H9 (cell line): ENCODE results near the gene FAM174C. TPM values are rescaled to one million over a fixed set of nuclear protein-coding genes. Genes with fewer than 3 reads are reported as not detected.

Source experiments
- DNase-seq: peaks from one replicate; pipeline ENCODE4 v3.0.0-alpha.2; 2017
- H2AFZ ChIP-seq: one replicate; pipeline ENCODE4 v1.6.1; 2013; ENCODE audit warnings: mild to moderate bottlenecking, low read length, control low read depth, moderate library complexity
- H2AK5ac ChIP-seq: 2 replicates; pipeline ENCODE4 v1.6.1; 2013; ENCODE audit warnings: low read length, control low read depth, mixed read lengths; ENCODE audit not compliant: insufficient read length
- H2BK120ac ChIP-seq: one replicate; pipeline ENCODE4 v1.6.1; 2013; ENCODE audit warnings: low read depth, mild to moderate bottlenecking, low read length, control low read depth, inconsistent platforms; ENCODE audit not compliant: poor library complexity, severe bottlenecking
- H2BK12ac ChIP-seq: 2 replicates; pipeline ENCODE4 v1.6.1; 2013; ENCODE audit warnings: low read length, control low read depth, mixed read lengths, low read depth; ENCODE audit not compliant: insufficient read length
- H2BK15ac ChIP-seq: 2 replicates; pipeline ENCODE4 v1.6.1; 2013; ENCODE audit warnings: low read depth, low read length, control low read depth
- H2BK20ac ChIP-seq: one replicate; pipeline ENCODE4 v1.6.1; 2013; ENCODE audit warnings: low read depth, mild to moderate bottlenecking, low read length, control low read depth, inconsistent platforms; ENCODE audit not compliant: poor library complexity, severe bottlenecking
- H2BK5ac ChIP-seq: 2 replicates; pipeline ENCODE4 v1.6.1; 2013; ENCODE audit warnings: low read length, control low read depth, mixed read lengths; ENCODE audit not compliant: insufficient read length
- H3K14ac ChIP-seq: 2 replicates; pipeline ENCODE4 v1.6.1; 2013; ENCODE audit warnings: low read length, control low read depth; ENCODE audit not compliant: insufficient read depth
- H3K18ac ChIP-seq: 2 replicates; pipeline ENCODE4 v1.6.1; 2013; ENCODE audit warnings: low read depth, mild to moderate bottlenecking, mixed read lengths, low read length, control low read depth; ENCODE audit not compliant: insufficient read length
- H3K23ac ChIP-seq: 2 replicates; pipeline ENCODE4 v1.6.1; 2013; ENCODE audit warnings: low read length, control low read depth, mixed read lengths, low read depth; ENCODE audit not compliant: insufficient read length
- H3K23me2 ChIP-seq: 2 replicates; pipeline ENCODE4 v1.6.1; 2013; ENCODE audit warnings: low read depth, mild to moderate bottlenecking, mixed read lengths, low read length, control low read depth; ENCODE audit not compliant: insufficient read length, poor library complexity, severe bottlenecking
- H3K27ac ChIP-seq: 2 replicates; pipeline ENCODE4 v1.5.1; 2013; ENCODE audit warnings: low read length, control low read depth, mixed read lengths, low read depth; ENCODE audit not compliant: insufficient read length
- H3K27me3 ChIP-seq: 2 replicates; pipeline ENCODE4 v1.6.1; 2013; ENCODE audit warnings: low read length, control low read depth, inconsistent platforms; ENCODE audit not compliant: insufficient read depth
- H3K4ac ChIP-seq: 2 replicates; pipeline ENCODE4 v1.6.1; 2013; ENCODE audit warnings: low read depth, mild to moderate bottlenecking, control low read depth, inconsistent platforms, low read length, moderate library complexity
- H3K4me1 ChIP-seq: 2 replicates; pipeline ENCODE4 v1.6.1; 2013; ENCODE audit warnings: low read length, control low read depth, inconsistent platforms; ENCODE audit not compliant: insufficient read depth
- H3K4me2 ChIP-seq: 2 replicates; pipeline ENCODE4 v1.6.1; 2013; ENCODE audit warnings: low read length, control low read depth, mixed read lengths; ENCODE audit not compliant: insufficient read length, insufficient read depth
- H3K56ac ChIP-seq: 2 replicates; pipeline ENCODE4 v1.6.1; 2013; ENCODE audit warnings: low read depth, mild to moderate bottlenecking, mixed read lengths, low read length, control low read depth; ENCODE audit not compliant: insufficient read length
- H3K79me1 ChIP-seq: 2 replicates; pipeline ENCODE4 v1.6.1; 2013; ENCODE audit warnings: low read depth, mild to moderate bottlenecking, moderate library complexity, low read length, control low read depth, inconsistent platforms; ENCODE audit not compliant: insufficient read depth, poor library complexity, severe bottlenecking
- H3K79me2 ChIP-seq: 2 replicates; pipeline ENCODE4 v1.6.1; 2013; ENCODE audit warnings: low read length, control low read depth, inconsistent platforms; ENCODE audit not compliant: insufficient read depth
- H3K9ac ChIP-seq: 2 replicates; pipeline ENCODE4 v1.6.1; 2013; ENCODE audit warnings: low read length, control low read depth, mixed read lengths; ENCODE audit not compliant: insufficient read length; ENCODE audit errors: extremely low read depth
- H3K9me3 ChIP-seq: one replicate; pipeline ENCODE4 v1.6.1; 2013; ENCODE audit warnings: low read depth, low read length, inconsistent platforms; ENCODE audit not compliant: control insufficient read depth
- H3T11ph ChIP-seq: one replicate; pipeline ENCODE4 v1.6.1; 2013; ENCODE audit warnings: mild to moderate bottlenecking, low read length, control low read depth, inconsistent platforms
- H4K20me1 ChIP-seq: one replicate; pipeline ENCODE4 v1.6.1; 2013; ENCODE audit not compliant: control insufficient read depth, insufficient read length, insufficient read depth
- H4K5ac ChIP-seq: 2 replicates; pipeline ENCODE4 v1.6.1; 2013; ENCODE audit warnings: low read depth, mild to moderate bottlenecking, mixed read lengths, low read length, control low read depth; ENCODE audit not compliant: insufficient read length
- H4K8ac ChIP-seq: replicated peaks from 2 replicates; pipeline ENCODE4 v1.6.1; 2013; ENCODE audit warnings: low read length, control low read depth, mixed read lengths, low read depth; ENCODE audit not compliant: insufficient read length
- H4K91ac ChIP-seq: 2 replicates; pipeline ENCODE4 v1.6.1; 2013; ENCODE audit warnings: low read depth, mild to moderate bottlenecking, moderate library complexity, mixed read lengths, low read length, control low read depth; ENCODE audit not compliant: insufficient read length
- H3K27ac Mint-ChIP-seq, 3 experiments: 2 replicates in 2 of 3; 3 replicates in 1 of 3; pipeline ENCODE4 v1.8.0; 2020 to 2021; ENCODE audit warnings: mixed read lengths in 3 of 3, mild to moderate bottlenecking in 1 of 3, moderate library complexity in 1 of 3
- H3K27me3 Mint-ChIP-seq: 2 replicates; pipeline ENCODE4 v1.8.0; 2021; ENCODE audit warnings: low read depth, mild to moderate bottlenecking, moderate library complexity, mixed read lengths
- H3K36me3 Mint-ChIP-seq, 3 experiments: 2 replicates in 2 of 3; 3 replicates in 1 of 3; pipeline ENCODE4 v1.8.0; 2020 to 2021; ENCODE audit warnings: low read depth in 3 of 3, mixed read lengths in 3 of 3; ENCODE audit not compliant: insufficient read depth in 1 of 3
- H3K4me1 Mint-ChIP-seq, 2 experiments: 2 replicates each; pipeline ENCODE4 v1.8.0; 2020; ENCODE audit warnings: mixed read lengths in 2 of 2
- H3K4me3 Mint-ChIP-seq, 2 experiments: 2 replicates in 1 of 2; 3 replicates in 1 of 2; pipeline ENCODE4 v1.8.0; 2020 to 2021; ENCODE audit warnings: mild to moderate bottlenecking in 2 of 2, mixed read lengths in 2 of 2, moderate library complexity in 1 of 2
- H3K9me3 Mint-ChIP-seq, 2 experiments: 2 replicates in 1 of 2; 3 replicates in 1 of 2; pipeline ENCODE4 v1.8.0; 2020; ENCODE audit warnings: mild to moderate bottlenecking in 2 of 2, mixed read lengths in 2 of 2, moderate library complexity in 1 of 2
- WGBS: extraction: QIAGEN DNeasy Blood & Tissue Kit; methylation state at CpG from one replicate; pipeline ENCODE4 v1.1.7; 2013; ENCODE audit warnings: missing lambda C conversion rate, low lambda C conversion rate, mixed read lengths; ENCODE audit not compliant: insufficient read length; ENCODE audit errors: extremely low coverage; 5-methylcytosine and 5-hydroxymethylcytosine counted together
- total RNA-seq: library from RNA; stranded (reverse); gene quantifications from 2 replicates; pipeline ENCODE4 v1.2.1, GENCODE V29; 2021
- TF ChIP-seq, protein P1 (sequence below): fragments of 200-600 bp; sonication (generic); conservative IDR thresholded peaks from 3 replicates; pipeline ENCODE4 v1.8.0; 2021; ENCODE audit warnings: antibody characterized with exemption, mild to moderate bottlenecking

FAM174C gene
- total RNA-seq, 1 experiment from 2014 or later, result 63.0 TPM

DNA sequence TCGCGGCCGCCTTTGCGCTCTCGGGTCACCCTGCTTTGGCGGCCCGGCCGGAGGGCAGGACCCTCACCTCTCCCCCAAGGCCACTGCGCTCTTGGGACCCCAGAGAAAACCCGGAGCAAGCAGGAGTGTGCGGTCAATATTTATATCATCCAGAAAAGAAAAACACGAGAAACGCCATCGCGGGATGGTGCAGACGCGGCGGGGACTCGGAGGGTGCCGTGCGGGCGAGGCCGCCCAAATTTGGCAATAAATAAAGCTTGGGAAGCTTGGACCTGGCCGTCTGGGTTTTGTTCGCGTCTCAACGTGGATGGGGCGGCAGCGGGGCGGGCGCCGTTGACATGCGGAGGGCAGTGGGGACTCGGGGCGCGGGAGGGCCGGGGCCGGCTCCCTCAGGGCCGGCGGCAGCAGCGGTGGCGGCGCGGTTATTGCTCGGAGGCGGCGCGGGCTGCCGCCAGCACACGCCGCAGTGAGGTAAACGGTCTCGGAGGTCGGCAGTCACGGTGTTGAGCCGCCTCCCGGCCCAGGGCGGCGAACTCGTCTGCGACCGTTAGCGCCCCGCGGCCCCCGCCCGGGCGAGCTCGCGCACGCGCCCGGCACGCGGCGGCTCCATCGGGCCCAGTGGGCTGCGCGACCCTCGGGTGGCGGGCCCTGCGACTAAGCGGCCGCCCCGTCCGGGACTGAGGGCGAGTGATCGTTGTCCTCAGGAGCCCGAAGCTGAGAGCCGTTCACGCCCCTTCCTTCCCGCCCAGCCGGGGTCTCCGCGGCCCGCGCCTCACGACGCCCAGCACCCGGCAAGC lies 47.0 kb upstream of the FAM174C start:
- 0 out of 4 replicates have a peak, but pooled peaks cover 0 to 2% of the 10 kb centered on the region in 2 experiments for H3K4me1 Mint-ChIP-seq
- Histone ChIP-seq H3K56ac (no peak overlapping the region), H3T11ph (no peak overlapping the region), H3K9ac (no peak overlapping the region), H2BK5ac (no peak overlapping the region), H2AFZ (no peak overlapping the region), H3K14ac (no peak overlapping the region; the same call in 1 of the 2 replicates), H2BK15ac (no peak overlapping the region), H2BK20ac (no peak overlapping the region), H3K4ac (no peak overlapping the region), H3K4me2 (no peak overlapping the region), H4K91ac (no peak overlapping the region), H3K27ac (no peak overlapping the region), H3K79me1 (no peaks in the 10 kb centered on the region), H4K20me1 (no peaks in the 10 kb centered on the region), H3K9me3 (no peaks in the 10 kb centered on the region), H3K79me2 (no peaks in the 10 kb centered on the region), H3K4me1 (no peaks in the 10 kb centered on the region), H4K5ac (no peak overlapping the region), H2BK12ac (no peak overlapping the region), H3K23me2 (no peaks in the 10 kb centered on the region), H4K8ac (no peak overlapping the region), H2AK5ac (no peak overlapping the region), H3K18ac (no peak overlapping the region), H2BK120ac (no peak overlapping the region), H3K27me3 (no peaks in the 10 kb centered on the region), H3K23ac (no peak overlapping the region)
- H3K4me3 Mint-ChIP-seq, result no peak overlapping the region
- no peaks in the 10 kb centered on the region for H3K9me3 Mint-ChIP-seq
- peaks cover 2 to 20% (median 14%) of the 10 kb centered on the region in 3 experiments; a peak in 5 of 7 replicates for H3K36me3 Mint-ChIP-seq
- WGBS, result no CpG with 5 or more reads among the region's 100 CpGs
- DNase-seq, result no peak
- H3K27ac Mint-ChIP-seq, result peak overlapping the region in 1 of 3 experiments; percentile 80; a peak in 3 of 7 replicates
- TF ChIP-seq, protein P1, sequence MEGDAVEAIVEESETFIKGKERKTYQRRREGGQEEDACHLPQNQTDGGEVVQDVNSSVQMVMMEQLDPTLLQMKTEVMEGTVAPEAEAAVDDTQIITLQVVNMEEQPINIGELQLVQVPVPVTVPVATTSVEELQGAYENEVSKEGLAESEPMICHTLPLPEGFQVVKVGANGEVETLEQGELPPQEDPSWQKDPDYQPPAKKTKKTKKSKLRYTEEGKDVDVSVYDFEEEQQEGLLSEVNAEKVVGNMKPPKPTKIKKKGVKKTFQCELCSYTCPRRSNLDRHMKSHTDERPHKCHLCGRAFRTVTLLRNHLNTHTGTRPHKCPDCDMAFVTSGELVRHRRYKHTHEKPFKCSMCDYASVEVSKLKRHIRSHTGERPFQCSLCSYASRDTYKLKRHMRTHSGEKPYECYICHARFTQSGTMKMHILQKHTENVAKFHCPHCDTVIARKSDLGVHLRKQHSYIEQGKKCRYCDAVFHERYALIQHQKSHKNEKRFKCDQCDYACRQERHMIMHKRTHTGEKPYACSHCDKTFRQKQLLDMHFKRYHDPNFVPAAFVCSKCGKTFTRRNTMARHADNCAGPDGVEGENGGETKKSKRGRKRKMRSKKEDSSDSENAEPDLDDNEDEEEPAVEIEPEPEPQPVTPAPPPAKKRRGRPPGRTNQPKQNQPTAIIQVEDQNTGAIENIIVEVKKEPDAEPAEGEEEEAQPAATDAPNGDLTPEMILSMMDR, result no peak
- H3K27me3 Mint-ChIP-seq, result no peaks in the 10 kb centered on the region
